ENCODE data around the gene CLMN.

DNA sequence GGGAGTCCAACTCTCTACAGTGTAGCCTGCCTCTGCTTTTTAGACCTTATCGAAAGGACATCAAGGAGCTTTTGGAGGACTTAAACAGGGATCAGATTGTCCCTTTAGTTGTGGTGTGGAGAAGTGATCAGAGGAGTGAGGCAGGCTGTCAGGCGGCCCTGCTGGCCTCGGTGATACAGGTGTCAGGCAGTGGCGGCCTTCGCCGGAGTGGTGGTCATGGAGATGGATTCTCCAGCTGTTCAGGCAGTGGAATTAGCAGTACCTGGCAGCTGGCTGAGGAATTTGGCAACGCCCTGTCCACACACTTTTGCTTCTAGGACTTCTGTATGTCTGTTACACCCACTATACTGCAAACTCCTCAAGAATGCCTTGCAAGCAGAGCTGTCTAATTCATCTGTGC, 4.2 kb upstream of the CLMN start:
- TF ChIP-seq SMC3 (IDR thresholded peaks at IDR 0.05; ENCODE audit: low read depth, low read length) = no peak
- TF ChIP-seq, protein P1, sequence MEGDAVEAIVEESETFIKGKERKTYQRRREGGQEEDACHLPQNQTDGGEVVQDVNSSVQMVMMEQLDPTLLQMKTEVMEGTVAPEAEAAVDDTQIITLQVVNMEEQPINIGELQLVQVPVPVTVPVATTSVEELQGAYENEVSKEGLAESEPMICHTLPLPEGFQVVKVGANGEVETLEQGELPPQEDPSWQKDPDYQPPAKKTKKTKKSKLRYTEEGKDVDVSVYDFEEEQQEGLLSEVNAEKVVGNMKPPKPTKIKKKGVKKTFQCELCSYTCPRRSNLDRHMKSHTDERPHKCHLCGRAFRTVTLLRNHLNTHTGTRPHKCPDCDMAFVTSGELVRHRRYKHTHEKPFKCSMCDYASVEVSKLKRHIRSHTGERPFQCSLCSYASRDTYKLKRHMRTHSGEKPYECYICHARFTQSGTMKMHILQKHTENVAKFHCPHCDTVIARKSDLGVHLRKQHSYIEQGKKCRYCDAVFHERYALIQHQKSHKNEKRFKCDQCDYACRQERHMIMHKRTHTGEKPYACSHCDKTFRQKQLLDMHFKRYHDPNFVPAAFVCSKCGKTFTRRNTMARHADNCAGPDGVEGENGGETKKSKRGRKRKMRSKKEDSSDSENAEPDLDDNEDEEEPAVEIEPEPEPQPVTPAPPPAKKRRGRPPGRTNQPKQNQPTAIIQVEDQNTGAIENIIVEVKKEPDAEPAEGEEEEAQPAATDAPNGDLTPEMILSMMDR (conservative IDR thresholded peaks at IDR 0.05; ENCODE audit: low read depth, low read length) = no peak

All from IMR-90 (cell line).